ENCODE measurements around the gene RPL41.

DNA sequence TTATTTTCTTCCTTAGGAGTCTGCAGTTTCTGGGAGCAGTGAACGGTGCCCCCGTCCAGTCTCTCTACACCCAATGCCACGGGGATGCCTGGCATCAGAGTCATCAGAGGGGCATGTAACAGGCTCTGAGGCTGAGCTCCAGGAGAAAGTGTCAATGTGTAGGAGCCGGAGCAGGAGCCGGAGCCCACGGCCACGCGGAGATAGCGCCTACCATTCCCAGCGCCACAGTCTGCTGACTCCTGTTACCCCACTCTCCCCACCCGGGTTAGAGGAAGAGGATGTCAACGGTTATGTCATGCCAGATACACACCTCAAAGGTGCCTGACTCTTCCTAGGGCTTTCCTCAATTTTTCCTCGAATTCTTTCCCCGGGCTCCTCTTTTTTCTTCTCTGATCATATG is 15.4 kb upstream of the RPL41 start:
- TF ChIP-seq, protein P1, sequence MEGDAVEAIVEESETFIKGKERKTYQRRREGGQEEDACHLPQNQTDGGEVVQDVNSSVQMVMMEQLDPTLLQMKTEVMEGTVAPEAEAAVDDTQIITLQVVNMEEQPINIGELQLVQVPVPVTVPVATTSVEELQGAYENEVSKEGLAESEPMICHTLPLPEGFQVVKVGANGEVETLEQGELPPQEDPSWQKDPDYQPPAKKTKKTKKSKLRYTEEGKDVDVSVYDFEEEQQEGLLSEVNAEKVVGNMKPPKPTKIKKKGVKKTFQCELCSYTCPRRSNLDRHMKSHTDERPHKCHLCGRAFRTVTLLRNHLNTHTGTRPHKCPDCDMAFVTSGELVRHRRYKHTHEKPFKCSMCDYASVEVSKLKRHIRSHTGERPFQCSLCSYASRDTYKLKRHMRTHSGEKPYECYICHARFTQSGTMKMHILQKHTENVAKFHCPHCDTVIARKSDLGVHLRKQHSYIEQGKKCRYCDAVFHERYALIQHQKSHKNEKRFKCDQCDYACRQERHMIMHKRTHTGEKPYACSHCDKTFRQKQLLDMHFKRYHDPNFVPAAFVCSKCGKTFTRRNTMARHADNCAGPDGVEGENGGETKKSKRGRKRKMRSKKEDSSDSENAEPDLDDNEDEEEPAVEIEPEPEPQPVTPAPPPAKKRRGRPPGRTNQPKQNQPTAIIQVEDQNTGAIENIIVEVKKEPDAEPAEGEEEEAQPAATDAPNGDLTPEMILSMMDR (conservative IDR thresholded peaks at IDR 0.05; ENCODE audit: low read depth, low read length): no peak
- TF ChIP-seq EZH2 (IDR thresholded peaks at IDR 0.05; ENCODE audit: borderline replicate concordance, low read depth, low read length, poor library complexity, severe bottlenecking): no peak
